H1 (cell line): ENCODE results near the gene ADAMTS4. TPM values are rescaled to one million over a fixed set of nuclear protein-coding genes. Genes with fewer than 3 reads are reported as not detected.

Experiments used
- FOSL1 ChIP-seq: IDR thresholded peaks from 2 replicates; pipeline ENCODE4 v1.6.1; 2011; ENCODE audit warnings: mild to moderate bottlenecking, low read depth, low read length, moderate library complexity; ENCODE audit not compliant: insufficient read depth
- PHF8 ChIP-seq: fragments of 200-600 bp; sonication (generic); conservative IDR thresholded peaks from 2 replicates; pipeline ENCODE4 v1.7.1; 2012; ENCODE audit warnings: low read depth, mild to moderate bottlenecking, inconsistent platforms, low read length, moderate library complexity
- RAD21 ChIP-seq, 2 experiments: IDR thresholded peaks in 1 of 2; conservative IDR thresholded peaks in 1 of 2; 2 replicates each; pipeline ENCODE4 v1.6.1; 2011; ENCODE audit warnings: low read depth in 2 of 2, low read length in 2 of 2, improper control_type of control experiment in 1 of 2, inconsistent platforms in 1 of 2, mild to moderate bottlenecking in 1 of 2, moderate library complexity in 1 of 2
- TBP ChIP-seq: IDR thresholded peaks from 2 replicates; pipeline ENCODE4 v1.6.1; 2011; ENCODE audit warnings: low read depth, low read length, improper control_type of control experiment
- polyA plus RNA-seq, 7 experiments: library from polyadenylated mRNA; depleted of rRNA in 3 of 7; stranded (reverse) in 5 of 7; unstranded in 2 of 7; fragments of >200 nt in 5 of 7; fragments of 200-250 nt in 2 of 7; gene quantifications; 1 replicate in 5 of 7; 2 replicates in 1 of 7; 4 replicates in 1 of 7; pipeline versions ENCODE4 v1.2.1 to v1.2.3, GENCODE V29; 2011 to 2013; ENCODE audit warnings: missing spikeins in 2 of 7, mixed read lengths in 2 of 7
- total RNA-seq: library from RNA; stranded (reverse); fragmentation: NEBNext Ultra II Directional; extraction: Animal tissue kit (Norgen Biotek cat#: 25700); gene quantifications from 2 replicates; pipeline ENCODE4 v1.2.1, GENCODE V29; 2021

ADAMTS4 gene
- total and polyA plus RNA-seq, 2 of the 8 experiments (the other 6 are each of a cell fraction or from before 2014, with no cell fraction given), result 4.6 to 7.2 TPM

DNA sequence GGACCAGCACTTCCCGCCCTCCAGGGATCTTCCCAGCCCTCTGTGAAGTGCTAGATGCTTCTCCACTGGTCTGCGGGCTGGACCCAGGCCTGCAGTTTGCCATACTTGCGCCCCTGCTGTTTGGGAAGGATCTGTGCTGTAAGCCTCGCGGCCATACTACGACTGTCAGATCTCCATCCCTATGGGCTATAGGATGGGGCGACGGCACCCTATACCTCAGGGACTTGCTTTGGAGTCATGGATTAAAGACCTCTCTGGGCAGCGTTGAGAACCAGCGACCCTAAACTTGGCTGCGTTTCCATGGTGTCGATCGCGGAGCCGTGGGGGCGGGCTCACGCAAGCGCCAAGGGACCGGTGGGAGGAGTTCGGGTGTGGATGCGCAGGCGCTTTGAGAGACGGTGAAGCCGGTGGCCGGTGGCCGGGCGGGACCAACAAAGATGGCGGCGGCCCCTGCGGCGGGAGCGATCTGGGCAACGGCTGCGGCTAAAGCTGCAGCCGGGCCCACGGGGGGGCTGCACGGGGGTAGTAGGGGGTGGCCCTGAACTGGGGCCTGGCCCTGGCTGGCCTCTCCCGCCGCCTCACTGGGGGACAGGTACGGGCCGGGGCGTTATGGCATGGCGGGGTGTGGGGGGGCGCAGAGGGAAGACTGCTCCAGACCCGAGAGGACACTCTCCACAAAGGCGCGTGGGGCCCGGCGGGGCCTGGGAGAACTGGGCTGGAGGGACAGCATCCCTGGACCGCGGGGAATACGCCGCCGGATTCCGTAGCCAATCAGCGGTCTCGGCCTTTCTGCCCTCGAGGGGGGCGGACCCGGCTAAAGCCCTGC, 39.6 kb downstream of the ADAMTS4 start, which contains the start of gene USP21 (continued):
- TF ChIP-seq PHF8, result peak; percentile 77
- no peak for TF ChIP-seq RAD21 (IDR thresholded peaks at IDR 0.05 in 1 of 2, conservative IDR thresholded peaks at IDR 0.05 in 1 of 2; ENCODE audit: low read depth in 2 of 2, low read length in 2 of 2)
- TF ChIP-seq FOSL1, result no peak
- peak; percentile 78 for TF ChIP-seq TBP
